MCF 10A (cell line): ENCODE data around the gene SNAP47. TPM values are rescaled to one million over a fixed set of nuclear protein-coding genes. Genes with fewer than 3 reads are reported as not detected.

Source experiments
- BruUV-seq: library from RNA; stranded (reverse); fragments of 400-500 nt; replicated peaks from 2 replicates; lab custom pipeline; 2021; lab: Mats Ljungman, UMichigan
- CTCF ChIA-PET: fragments of 300-600 bp; sonication (Branson Sonifier 250); formaldehyde crosslinking; extraction: SDS; loops from one replicate; lab custom pipeline; 2021; ENCODE audit warnings: antibody characterized with exemption, inconsistent platforms; lab: Yijun Ruan, JAX
- POLR2A ChIA-PET: fragments of 300-600, 350-650 bp; sonication (Branson Sonifier 250); formaldehyde crosslinking; extraction: SDS; loops from one replicate; lab custom pipeline; 2020; ENCODE audit warnings: antibody characterized with exemption, inconsistent platforms; lab: Yijun Ruan, JAX
- DNase-seq: peaks from one replicate; pipeline ENCODE4 v3.0.0-alpha.2; 2018; ENCODE audit not compliant: unreplicated experiment
- H3K27ac Mint-ChIP-seq: one replicate; pipeline ENCODE4 v1.8.0; 2022; ENCODE audit warnings: mild to moderate bottlenecking, low read depth, mixed read lengths; ENCODE audit not compliant: unreplicated experiment
- H3K27me3 Mint-ChIP-seq: one replicate; pipeline ENCODE4 v1.8.0; 2022; ENCODE audit warnings: mixed read lengths; ENCODE audit not compliant: insufficient read depth, unreplicated experiment
- H3K36me3 Mint-ChIP-seq: one replicate; pipeline ENCODE4 v1.8.0; 2022; ENCODE audit warnings: mild to moderate bottlenecking, moderate library complexity, mixed read lengths; ENCODE audit not compliant: insufficient read depth, unreplicated experiment
- H3K4me1 Mint-ChIP-seq: one replicate; pipeline ENCODE4 v1.8.0; 2022; ENCODE audit warnings: mixed read lengths; ENCODE audit not compliant: insufficient read depth, unreplicated experiment
- H3K4me3 Mint-ChIP-seq: one replicate; pipeline ENCODE4 v1.8.0; 2022; ENCODE audit warnings: mild to moderate bottlenecking, moderate library complexity, mixed read lengths; ENCODE audit not compliant: unreplicated experiment
- H3K9me3 Mint-ChIP-seq: one replicate; pipeline ENCODE4 v1.8.0; 2022; ENCODE audit warnings: mixed read lengths; ENCODE audit not compliant: unreplicated experiment
- intact Hi-C: fragments of 100-400 bp; cut with micrococcal nuclease; formaldehyde crosslinking; loops from 2 replicates; pipeline ENCODE4 v1.14.1; 2022
- total RNA-seq: library from RNA; stranded (reverse); gene quantifications from 2 replicates; pipeline ENCODE4 v1.2.3, GENCODE V29; 2022
- TF ChIP-seq, protein P1 (sequence below): fragments of 200-600 bp; IDR thresholded peaks from one replicate; pipeline ENCODE4 v1.8.0; 2022; ENCODE audit warnings: antibody characterized with exemption, mild to moderate bottlenecking; ENCODE audit not compliant: unreplicated experiment

The SNAP47 gene
- total RNA-seq, 1 experiment from 2014 or later = 44.0 TPM

DNA sequence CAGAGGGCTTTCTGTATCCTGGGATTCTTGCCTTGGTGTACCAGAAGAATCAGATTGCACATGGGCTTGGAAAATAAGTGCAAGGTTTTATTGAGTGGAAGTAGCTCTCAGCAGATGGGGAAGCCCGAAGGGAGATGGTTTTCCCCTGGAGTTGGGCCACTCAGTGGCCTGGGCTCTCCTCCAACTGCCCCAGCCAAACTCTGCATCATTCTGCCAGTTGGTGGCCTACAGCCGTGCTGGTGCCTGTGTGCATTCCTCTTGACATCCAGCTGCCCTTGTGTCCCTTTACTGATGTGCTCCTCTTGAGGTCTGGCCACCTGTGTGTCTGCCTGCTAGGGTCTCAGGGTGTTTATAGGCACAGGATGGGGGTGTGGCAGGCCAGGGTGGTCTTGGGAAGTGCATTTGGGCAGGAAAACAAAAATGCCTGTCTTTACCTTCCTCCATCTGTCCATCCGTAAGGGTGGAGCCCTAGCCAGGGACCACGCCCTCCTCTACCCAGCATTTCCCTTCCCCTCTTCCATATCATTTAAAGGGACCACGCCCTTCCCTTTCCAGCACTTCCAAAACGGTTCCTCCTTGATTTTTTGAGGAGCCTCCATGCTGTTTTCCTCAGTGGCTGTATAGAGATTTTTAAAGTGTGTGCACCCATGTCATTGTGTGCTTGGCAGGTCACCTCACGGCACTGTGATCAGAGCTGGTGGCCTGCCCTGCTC lies 18.9 kb downstream of the SNAP47 start:
- TF ChIP-seq, protein P1, sequence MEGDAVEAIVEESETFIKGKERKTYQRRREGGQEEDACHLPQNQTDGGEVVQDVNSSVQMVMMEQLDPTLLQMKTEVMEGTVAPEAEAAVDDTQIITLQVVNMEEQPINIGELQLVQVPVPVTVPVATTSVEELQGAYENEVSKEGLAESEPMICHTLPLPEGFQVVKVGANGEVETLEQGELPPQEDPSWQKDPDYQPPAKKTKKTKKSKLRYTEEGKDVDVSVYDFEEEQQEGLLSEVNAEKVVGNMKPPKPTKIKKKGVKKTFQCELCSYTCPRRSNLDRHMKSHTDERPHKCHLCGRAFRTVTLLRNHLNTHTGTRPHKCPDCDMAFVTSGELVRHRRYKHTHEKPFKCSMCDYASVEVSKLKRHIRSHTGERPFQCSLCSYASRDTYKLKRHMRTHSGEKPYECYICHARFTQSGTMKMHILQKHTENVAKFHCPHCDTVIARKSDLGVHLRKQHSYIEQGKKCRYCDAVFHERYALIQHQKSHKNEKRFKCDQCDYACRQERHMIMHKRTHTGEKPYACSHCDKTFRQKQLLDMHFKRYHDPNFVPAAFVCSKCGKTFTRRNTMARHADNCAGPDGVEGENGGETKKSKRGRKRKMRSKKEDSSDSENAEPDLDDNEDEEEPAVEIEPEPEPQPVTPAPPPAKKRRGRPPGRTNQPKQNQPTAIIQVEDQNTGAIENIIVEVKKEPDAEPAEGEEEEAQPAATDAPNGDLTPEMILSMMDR = no peak
- no peaks in the 10 kb centered on the region for H3K27me3 Mint-ChIP-seq
- H3K9me3 Mint-ChIP-seq = no peaks in the 10 kb centered on the region
- DNase-seq = peak; percentile 48
- peaks cover 62% of the 10 kb centered on the region for H3K36me3 Mint-ChIP-seq
- intact Hi-C loops = no loop called here
- H3K4me1 Mint-ChIP-seq = peaks cover 27% of the 10 kb centered on the region
- no TSS peak for BruUV-seq
- POLR2A ChIA-PET = interaction anchor here (1.0 to 1.2 kb wide), 3 partner anchors 24 to 192 kb away, joined by 3 to 6 read pairs (median 3); no protein-coding TSS in a partner anchor
- no peak overlapping the region for H3K4me3 Mint-ChIP-seq
- CTCF ChIA-PET = interaction anchor here (0.6 to 1.3 kb wide), 4 partner anchors 8 to 844 kb away, joined by 3 to 4 read pairs (median 3); partner anchors contain the start of gene PRSS38
- H3K27ac Mint-ChIP-seq = peak overlapping the region; percentile 23

DNA sequence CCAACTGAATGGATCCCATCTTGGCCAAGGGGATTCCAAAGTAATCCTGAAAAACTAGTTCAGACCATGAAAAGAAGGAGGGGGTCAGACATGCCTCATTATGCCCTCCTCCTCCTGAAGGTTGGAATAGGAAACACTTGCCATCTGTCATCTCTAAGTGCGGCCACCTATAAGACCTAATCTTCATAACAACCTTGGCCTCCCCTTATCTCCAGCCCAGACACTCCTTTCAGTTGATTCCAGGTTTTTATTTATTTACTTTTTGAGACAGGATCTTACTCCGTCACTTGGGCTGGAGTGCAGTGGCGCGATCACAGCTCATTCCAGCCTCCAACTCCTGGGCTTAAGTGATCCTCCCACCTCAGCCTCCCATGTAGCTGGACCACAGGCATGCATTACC lies 19.7 kb downstream of the SNAP47 start:
- TF ChIP-seq, protein P1 = no peak
- H3K4me1 Mint-ChIP-seq = peaks cover 35% of the 10 kb centered on the region
- BruUV-seq = no TSS peak
- POLR2A ChIA-PET = interaction anchor here (0.6 to 1.0 kb wide), 2 partner anchors 24 to 137 kb away, joined by 3 to 6 read pairs; no protein-coding TSS in a partner anchor
- CTCF ChIA-PET = interaction anchor here (0.6 kb wide), 1 partner anchor 273 kb away, joined by 3 read pairs; no protein-coding TSS in a partner anchor
- H3K27ac Mint-ChIP-seq = peak overlapping the region; percentile 42
- H3K4me3 Mint-ChIP-seq = no peak overlapping the region
- H3K9me3 Mint-ChIP-seq = no peaks in the 10 kb centered on the region
- H3K27me3 Mint-ChIP-seq = no peaks in the 10 kb centered on the region
- intact Hi-C loops = no loop called here
- H3K36me3 Mint-ChIP-seq = peaks cover 64% of the 10 kb centered on the region
- no peak for DNase-seq

DNA sequence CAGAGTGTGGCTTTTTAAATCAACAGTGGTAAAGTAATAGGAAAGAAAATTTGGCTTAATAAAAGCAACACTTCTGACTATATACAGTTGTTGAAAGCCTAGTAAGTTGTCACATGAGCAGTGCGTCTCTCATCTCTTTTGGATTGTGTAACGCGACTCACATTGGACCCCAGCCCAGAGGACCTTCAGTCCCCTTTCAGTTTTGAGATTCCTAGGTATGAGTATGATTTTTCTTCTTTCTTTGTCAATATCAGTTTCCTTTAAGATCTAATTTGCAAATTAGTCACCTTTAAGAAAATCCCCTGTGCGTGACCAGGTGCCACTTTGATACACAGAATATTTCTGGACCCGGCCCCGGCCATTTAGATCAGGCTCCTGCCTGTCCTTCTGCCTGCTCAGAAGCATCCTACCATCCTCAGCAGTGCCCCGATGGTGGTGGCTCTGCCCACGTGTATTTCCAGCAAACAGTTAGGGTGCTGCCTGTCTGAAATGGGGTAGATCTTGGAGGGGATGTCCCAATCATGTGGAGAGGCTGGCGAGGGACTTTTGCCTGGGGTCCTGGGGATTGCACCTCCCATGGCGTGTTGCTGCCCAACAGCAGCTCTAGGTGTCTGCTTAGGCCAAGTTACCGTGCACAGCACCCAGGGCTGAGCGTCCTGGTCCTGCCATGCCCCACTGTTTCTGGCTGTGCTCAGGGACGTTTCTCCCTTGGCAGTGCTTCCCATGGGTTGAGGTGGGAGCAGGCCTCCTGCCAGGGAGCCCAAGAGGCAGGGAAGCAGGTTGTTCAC lies 21.1 kb downstream of the SNAP47 start:
- ChIA-PET POLR2A (interaction anchor here (0.5 kb wide), 1 partner anchor 178 kb away, joined by 3 read pairs; no protein-coding TSS in a partner anchor), CTCF (interaction anchor here (0.6 to 3.5 kb wide), 2 partner anchors 10 to 275 kb away, joined by 3 to 18 read pairs; no protein-coding TSS in a partner anchor)
- Mint-ChIP-seq H3K4me3 (no peak overlapping the region), H3K36me3 (peaks cover 60% of the 10 kb centered on the region), H3K27ac (no peak overlapping the region), H3K4me1 (peaks cover 43% of the 10 kb centered on the region), H3K27me3 (no peaks in the 10 kb centered on the region), H3K9me3 (no peaks in the 10 kb centered on the region)
- BruUV-seq = no TSS peak
- intact Hi-C loops = no loop called here
- DNase-seq = no peak
- TF ChIP-seq, protein P1 = no peak

DNA sequence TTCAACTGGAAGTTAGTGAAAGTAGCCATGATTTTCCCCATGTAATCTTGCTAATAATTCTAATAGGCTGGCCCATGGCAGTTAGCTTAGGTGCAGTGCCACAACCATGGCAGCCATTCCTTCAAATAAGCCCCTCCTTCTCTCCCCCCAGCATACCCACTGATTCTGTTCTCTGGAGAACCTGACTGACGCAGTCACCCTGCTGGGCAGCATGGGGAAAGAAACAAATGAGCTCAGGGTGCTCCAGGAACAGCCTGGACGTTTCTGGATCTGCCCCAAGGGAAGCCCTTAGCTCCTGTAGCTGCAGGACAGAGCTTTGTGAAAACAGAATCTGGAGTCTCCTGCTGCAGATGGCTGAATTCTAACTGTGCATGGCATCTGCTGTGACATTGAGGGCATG lies 22.5 kb downstream of the SNAP47 start:
- Mint-ChIP-seq H3K4me3 (no peak overlapping the region), H3K9me3 (no peaks in the 10 kb centered on the region), H3K27ac (no peak overlapping the region), H3K4me1 (peaks cover 51% of the 10 kb centered on the region), H3K27me3 (no peaks in the 10 kb centered on the region), H3K36me3 (peaks cover 63% of the 10 kb centered on the region)
- POLR2A ChIA-PET = interaction anchor here (0.9 to 3.3 kb wide), 5 partner anchors 8 to 325 kb away, joined by 3 to 38 read pairs (median 15); partner anchors contain the start of genes ARF1, JMJD4, SNAP47 and WNT9A
- no TSS peak for BruUV-seq
- intact Hi-C loops = loop anchor here (2.0 kb wide), 1 partner anchor 29 kb away; no protein-coding TSS in a partner anchor
- no peak for DNase-seq
- CTCF ChIA-PET = interaction anchor here (1.0 to 3.5 kb wide), 5 partner anchors 13 to 276 kb away, joined by 3 to 24 read pairs (median 4); no protein-coding TSS in a partner anchor
- TF ChIP-seq, protein P1 = no peak
